GM12878 (cell line): ENCODE data around the gene NOL12. TPM values are rescaled to one million over a fixed set of nuclear protein-coding genes. Genes with fewer than 3 reads are reported as not detected.

Experiments
- ATAC-seq: fragments of 200-7000 bp; cut with Tn5 transposase; 3 replicates; pipeline ENCODE4 v1.9.1; 2020; ENCODE audit warnings: mild to moderate bottlenecking, moderate library complexity
- BruUV-seq: library from RNA; stranded (reverse); fragments of 400-500 nt; replicated peaks from 2 replicates; lab custom pipeline; 2021; lab: Mats Ljungman, UMichigan
- CTCF ChIA-PET: fragments of 300-600 bp; sonication (Branson Sonifier 250); formaldehyde crosslinking; extraction: SDS; loops from one replicate; lab custom pipeline; 2021; ENCODE audit warnings: inconsistent platforms; lab: Yijun Ruan, JAX
- POLR2A ChIA-PET: fragments of 350-600 bp; formaldehyde crosslinking; extraction: SDS; loops from one replicate; lab custom pipeline; 2021; ENCODE audit warnings: inconsistent platforms; lab: Charles Lee
- RAD21 ChIA-PET: fragments of 300-600 bp; sonication (Branson Sonifier 250); formaldehyde crosslinking; loops from one replicate; lab custom pipeline; 2023; ENCODE audit warnings: antibody characterized with exemption; ENCODE audit not compliant: unreplicated experiment; lab: Charles Lee
- SMC1A ChIA-PET: fragments of 300-600 bp; sonication (Branson Sonifier 250); formaldehyde crosslinking; loops from one replicate; lab custom pipeline; 2023; ENCODE audit not compliant: unreplicated experiment, uncharacterized antibody; lab: Charles Lee
- DNase-seq: peaks from one replicate; pipeline ENCODE4 v3.0.0-alpha.2; 2011; ENCODE audit warnings: low read depth, low spot score
- FAIRE-seq: peaks from 3 replicates; lab custom pipeline; 2011; peaks lifted over from hg19 to GRCh38; lab: Jason Lieb, UNC
- H2AFZ ChIP-seq: 2 replicates; pipeline ENCODE4 v1.6.0; 2011; ENCODE audit warnings: low read depth, low read length, control low read depth; ENCODE audit not compliant: control insufficient read depth
- H3K27ac ChIP-seq: 2 replicates; pipeline ENCODE4 v1.5.1; 2011; ENCODE audit warnings: control low read depth; ENCODE audit not compliant: control insufficient read depth, insufficient read depth
- H3K27me3 ChIP-seq, 2 experiments: replicated peaks in 1 of 2; 2 replicates each; pipeline versions ENCODE4 v1.6.0 to v1.6.1; 2011; ENCODE audit warnings: low read length in 1 of 2; ENCODE audit not compliant: control insufficient read depth in 2 of 2, insufficient read depth in 2 of 2
- H3K36me3 ChIP-seq, 2 experiments: 2 replicates each; pipeline ENCODE4 v1.5.1; 2011; ENCODE audit warnings: low read length in 1 of 2; ENCODE audit not compliant: control insufficient read depth in 2 of 2, insufficient read depth in 2 of 2
- H3K4me1 ChIP-seq: 2 replicates; pipeline ENCODE4 v1.6.1; 2011; ENCODE audit warnings: mild to moderate bottlenecking, low read length, moderate library complexity, mixed read lengths; ENCODE audit not compliant: control insufficient read depth, insufficient read depth
- H3K4me2 ChIP-seq: 2 replicates; pipeline ENCODE4 v1.6.0; 2011; ENCODE audit warnings: control low read depth; ENCODE audit not compliant: control insufficient read depth, insufficient read depth
- H3K4me3 ChIP-seq: fragments of 200-600 bp; sonication (generic); 2 replicates; pipeline ENCODE4 v1.5.1; 2016
- H3K79me2 ChIP-seq: 2 replicates; pipeline ENCODE4 v1.6.0; 2011; ENCODE audit warnings: low read length; ENCODE audit not compliant: control insufficient read depth, insufficient read depth
- H3K9ac ChIP-seq: 2 replicates; pipeline ENCODE4 v1.8.0; 2011; ENCODE audit warnings: low read length, control low read depth, mixed read lengths; ENCODE audit not compliant: control insufficient read depth, insufficient read depth
- H3K9me3 ChIP-seq: replicated peaks from 3 replicates; pipeline ENCODE4 v1.5.1; 2011; ENCODE audit warnings: mild to moderate bottlenecking, low read length; ENCODE audit not compliant: control insufficient read depth, insufficient read depth
- H4K20me1 ChIP-seq: 2 replicates; pipeline ENCODE4 v1.6.0; 2011; ENCODE audit not compliant: control insufficient read depth, insufficient read depth
- CBFB ChIP-seq: IDR thresholded peaks from 2 replicates; pipeline ENCODE4 v1.6.1; 2016; ENCODE audit warnings: antibody characterized with exemption, low read depth
- FOXK2 ChIP-seq: fragments of 450-650 bp; IDR thresholded peaks from 2 replicates; pipeline ENCODE4 v1.6.1; 2017; ENCODE audit warnings: mild to moderate bottlenecking, moderate library complexity
- GABPA ChIP-seq: IDR thresholded peaks from 2 replicates; pipeline ENCODE4 v1.6.1; 2014; ENCODE audit warnings: antibody characterized with exemption, low read depth, mild to moderate bottlenecking, inconsistent platforms
- JUND ChIP-seq: IDR thresholded peaks from 2 replicates; pipeline ENCODE4 v1.6.1; 2012; ENCODE audit warnings: low read depth, mild to moderate bottlenecking, low read length, improper control_type of control experiment, moderate library complexity
- NR2F1 ChIP-seq: fragments of 450-650 bp; conservative IDR thresholded peaks from 2 replicates; pipeline ENCODE4 v1.6.1; 2017; ENCODE audit warnings: mild to moderate bottlenecking
- RFX5 ChIP-seq: IDR thresholded peaks from 2 replicates; pipeline ENCODE4 v1.6.1; 2011; ENCODE audit warnings: low read depth, low read length, improper control_type of control experiment
- RUNX3 ChIP-seq: IDR thresholded peaks from 2 replicates; pipeline ENCODE4 v1.6.1; 2012; ENCODE audit warnings: low read length, inconsistent platforms
- YY1 ChIP-seq: IDR thresholded peaks from 2 replicates; pipeline ENCODE4 v1.6.1; 2011; ENCODE audit warnings: low read depth, mild to moderate bottlenecking, low read length
- ZBTB11 ChIP-seq: fragments of 450-650 bp; formaldehyde crosslinking; IDR thresholded peaks from 2 replicates; pipeline ENCODE4 v1.5.0; 2022; ENCODE audit warnings: mild to moderate bottlenecking, missing genetic modification characterization
- ZBTB40 ChIP-seq: fragments of 450-650 bp; IDR thresholded peaks from 2 replicates; pipeline ENCODE4 v1.6.1; 2016; ENCODE audit warnings: mild to moderate bottlenecking, moderate library complexity, borderline replicate concordance
- WGBS: methylation state at CpG from one replicate; pipeline ENCODE4 v1.1.6; 2016; ENCODE audit warnings: low lambda C conversion rate; ENCODE audit not compliant: insufficient replicate concordance, insufficient coverage; ENCODE audit errors: missing lambda C conversion rate; 5-methylcytosine and 5-hydroxymethylcytosine counted together
- in situ Hi-C: fragments of 300-500 bp; cut with MboI; formaldehyde crosslinking; loops from 9 replicates; pipeline ENCODE4 v1.14.3; 2018; ENCODE audit warnings: mixed read lengths
- intact Hi-C: fragments of 100-400 bp; cut with micrococcal nuclease; formaldehyde crosslinking; loops from one replicate; pipeline ENCODE4 v1.14.2; 2022; ENCODE audit not compliant: unreplicated experiment
- polyA plus RNA-seq, 11 experiments: library from polyadenylated mRNA; depleted of rRNA in 4 of 11; unstranded in 6 of 11; stranded (reverse) in 5 of 11; fragments of >200 nt; fragmentation: Nextera tagmentation in 4 of 11; fragmentation: Illumina TruSeq in 1 of 11; extraction: Ambion mirVana in 4 of 11; extraction: Trizol in 1 of 11; gene quantifications; 1 replicate in 1 of 11; 2 replicates in 10 of 11; pipeline versions ENCODE4 v1.2.1 to v1.2.3, GENCODE V29; 2011 to 2016; ENCODE audit warnings: inconsistent platforms in 2 of 11, missing spikeins in 2 of 11, low read depth in 1 of 11
- total RNA-seq, 4 experiments: library from RNA; depleted of rRNA in 3 of 4; stranded (reverse); fragments of >200 nt in 3 of 4; fragmentation: Illumina TruSeq in 1 of 4; extraction: Trizol in 1 of 4; gene quantifications; 2 replicates each; pipeline versions ENCODE4 v1.2.1 to v1.2.3, GENCODE V29; 2013 to 2021
- TF ChIP-seq, protein P1 (sequence below): fragments of 450-650 bp; IDR thresholded peaks from 2 replicates; pipeline ENCODE4 v1.6.1; 2017; ENCODE audit warnings: mild to moderate bottlenecking, moderate library complexity

NOL12 gene
- total and polyA plus RNA-seq, 10 of the 15 experiments (the other 5 are each of a cell fraction or from before 2014, with no cell fraction given), result 3.3 to 69.4 (median 41.1) TPM

DNA sequence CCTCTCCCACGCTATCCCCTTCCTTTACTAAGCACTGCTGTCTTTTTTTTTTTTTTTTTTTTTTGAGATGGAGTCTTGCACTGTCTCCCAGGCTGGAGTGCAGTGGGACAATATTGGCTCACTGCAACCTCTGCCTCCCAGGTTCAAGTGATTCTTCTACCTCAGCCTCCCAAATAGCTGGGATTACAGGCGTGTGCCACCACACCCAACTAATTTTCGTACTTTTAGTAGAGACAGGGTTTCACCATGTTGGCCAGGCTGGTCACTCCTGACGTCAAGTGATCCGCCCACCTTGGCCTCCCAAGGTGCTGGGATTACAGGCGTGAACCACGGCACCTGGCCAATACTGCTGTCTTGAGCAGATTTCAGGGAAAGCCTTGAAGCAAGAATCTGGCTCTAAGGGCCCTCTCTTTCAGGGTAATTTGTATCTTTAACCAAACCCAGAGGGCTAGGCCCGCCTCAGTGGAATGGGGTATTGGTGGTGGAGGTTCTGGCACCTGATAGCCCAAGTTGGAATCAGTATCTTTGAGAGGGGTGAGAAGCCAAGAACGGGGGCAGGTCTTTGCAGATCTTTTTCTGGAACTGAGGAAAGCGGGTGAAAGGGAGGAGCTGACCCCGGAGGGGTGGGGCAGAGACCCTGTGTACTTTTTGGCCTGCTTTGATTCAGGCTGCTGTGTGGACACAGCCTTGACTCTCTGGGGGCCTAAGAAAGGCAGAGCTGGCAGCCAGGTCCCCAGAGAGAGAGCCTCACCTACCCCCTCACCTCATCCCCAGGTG lies 47.7 kb downstream of the NOL12 start:
- Histone ChIP-seq H3K9me3 (no peaks in the 10 kb centered on the region), H4K20me1 (no peaks in the 10 kb centered on the region), H3K36me3 (no peaks in the 10 kb centered on the region), H3K27ac (no peak overlapping the region), H3K9ac (no peak overlapping the region), H3K27me3 (no peaks in the 10 kb centered on the region), H3K79me2 (no peaks in the 10 kb centered on the region), H3K4me1 (no peaks in the 10 kb centered on the region), H2AFZ (no peak overlapping the region), H3K4me2 (no peak overlapping the region), H3K4me3 (no peak overlapping the region)
- ATAC-seq (no peak), FAIRE-seq (no peak), DNase-seq (no peak)
- ChIA-PET CTCF (interaction anchor here (0.6 kb wide), 1 partner anchor 54 kb away, joined by 3 read pairs; no protein-coding TSS in a partner anchor), SMC1A (no interaction called here), RAD21 (interaction anchor here (0.7 kb wide), 1 partner anchor 74 kb away, joined by 5 read pairs; the partner anchor contains the start of gene GCAT), POLR2A (interaction anchor here (0.6 kb wide), 1 partner anchor 40 kb away, joined by 5 read pairs; no protein-coding TSS in a partner anchor)
- intact Hi-C loops, result no loop called here
- no TSS peak for BruUV-seq
- 47% methylated on average over 11 of the region's 11 CpGs for WGBS
- in situ Hi-C loops, result no loop called here
- TF ChIP-seq RUNX3 (no peak), FOXK2 (no peak), JUND (no peak), ZBTB40 (no peak), GABPA (no peak), CBFB (no peak), YY1 (no peak), NR2F1 (no peak), RFX5 (no peak), ZBTB11 (CRISPR knock-in tag) (no peak)
- TF ChIP-seq, protein P1, sequence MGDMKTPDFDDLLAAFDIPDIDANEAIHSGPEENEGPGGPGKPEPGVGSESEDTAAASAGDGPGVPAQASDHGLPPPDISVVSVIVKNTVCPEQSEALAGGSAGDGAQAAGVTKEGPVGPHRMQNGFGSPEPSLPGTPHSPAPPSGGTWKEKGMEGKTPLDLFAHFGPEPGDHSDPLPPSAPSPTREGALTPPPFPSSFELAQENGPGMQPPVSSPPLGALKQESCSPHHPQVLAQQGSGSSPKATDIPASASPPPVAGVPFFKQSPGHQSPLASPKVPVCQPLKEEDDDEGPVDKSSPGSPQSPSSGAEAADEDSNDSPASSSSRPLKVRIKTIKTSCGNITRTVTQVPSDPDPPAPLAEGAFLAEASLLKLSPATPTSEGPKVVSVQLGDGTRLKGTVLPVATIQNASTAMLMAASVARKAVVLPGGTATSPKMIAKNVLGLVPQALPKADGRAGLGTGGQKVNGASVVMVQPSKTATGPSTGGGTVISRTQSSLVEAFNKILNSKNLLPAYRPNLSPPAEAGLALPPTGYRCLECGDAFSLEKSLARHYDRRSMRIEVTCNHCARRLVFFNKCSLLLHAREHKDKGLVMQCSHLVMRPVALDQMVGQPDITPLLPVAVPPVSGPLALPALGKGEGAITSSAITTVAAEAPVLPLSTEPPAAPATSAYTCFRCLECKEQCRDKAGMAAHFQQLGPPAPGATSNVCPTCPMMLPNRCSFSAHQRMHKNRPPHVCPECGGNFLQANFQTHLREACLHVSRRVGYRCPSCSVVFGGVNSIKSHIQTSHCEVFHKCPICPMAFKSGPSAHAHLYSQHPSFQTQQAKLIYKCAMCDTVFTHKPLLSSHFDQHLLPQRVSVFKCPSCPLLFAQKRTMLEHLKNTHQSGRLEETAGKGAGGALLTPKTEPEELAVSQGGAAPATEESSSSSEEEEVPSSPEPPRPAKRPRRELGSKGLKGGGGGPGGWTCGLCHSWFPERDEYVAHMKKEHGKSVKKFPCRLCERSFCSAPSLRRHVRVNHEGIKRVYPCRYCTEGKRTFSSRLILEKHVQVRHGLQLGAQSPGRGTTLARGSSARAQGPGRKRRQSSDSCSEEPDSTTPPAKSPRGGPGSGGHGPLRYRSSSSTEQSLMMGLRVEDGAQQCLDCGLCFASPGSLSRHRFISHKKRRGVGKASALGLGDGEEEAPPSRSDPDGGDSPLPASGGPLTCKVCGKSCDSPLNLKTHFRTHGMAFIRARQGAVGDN, result no peak
